ENCODE data around the gene SLC12A5.

DNA sequence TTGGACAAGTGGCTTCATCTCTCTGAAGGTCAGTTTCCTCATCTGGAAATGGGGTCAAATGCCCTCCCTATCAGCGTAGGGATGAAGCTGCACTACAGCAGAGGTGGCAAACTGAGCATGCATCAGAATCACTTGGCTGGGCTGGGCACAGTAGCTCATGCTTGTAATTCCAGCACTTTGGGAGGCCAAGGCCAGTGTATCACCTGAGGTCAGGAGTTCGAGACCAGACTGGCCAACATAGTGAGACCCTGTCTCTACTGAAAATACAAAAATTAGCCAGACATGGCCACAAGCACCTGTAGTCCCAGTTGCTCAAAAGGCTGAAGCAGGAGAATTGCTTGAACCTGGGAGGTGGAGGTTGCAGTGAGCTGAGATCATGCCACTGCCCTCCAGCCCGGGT lies 27.0 kb upstream of the SLC12A5 start:
- TF ChIP-seq, protein P1, sequence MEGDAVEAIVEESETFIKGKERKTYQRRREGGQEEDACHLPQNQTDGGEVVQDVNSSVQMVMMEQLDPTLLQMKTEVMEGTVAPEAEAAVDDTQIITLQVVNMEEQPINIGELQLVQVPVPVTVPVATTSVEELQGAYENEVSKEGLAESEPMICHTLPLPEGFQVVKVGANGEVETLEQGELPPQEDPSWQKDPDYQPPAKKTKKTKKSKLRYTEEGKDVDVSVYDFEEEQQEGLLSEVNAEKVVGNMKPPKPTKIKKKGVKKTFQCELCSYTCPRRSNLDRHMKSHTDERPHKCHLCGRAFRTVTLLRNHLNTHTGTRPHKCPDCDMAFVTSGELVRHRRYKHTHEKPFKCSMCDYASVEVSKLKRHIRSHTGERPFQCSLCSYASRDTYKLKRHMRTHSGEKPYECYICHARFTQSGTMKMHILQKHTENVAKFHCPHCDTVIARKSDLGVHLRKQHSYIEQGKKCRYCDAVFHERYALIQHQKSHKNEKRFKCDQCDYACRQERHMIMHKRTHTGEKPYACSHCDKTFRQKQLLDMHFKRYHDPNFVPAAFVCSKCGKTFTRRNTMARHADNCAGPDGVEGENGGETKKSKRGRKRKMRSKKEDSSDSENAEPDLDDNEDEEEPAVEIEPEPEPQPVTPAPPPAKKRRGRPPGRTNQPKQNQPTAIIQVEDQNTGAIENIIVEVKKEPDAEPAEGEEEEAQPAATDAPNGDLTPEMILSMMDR (conservative IDR thresholded peaks at IDR 0.05), result no peak
- TF ChIP-seq EZH2 (IDR thresholded peaks at IDR 0.05; ENCODE audit: low read depth), result no peak
